GM12873 (cell line): Measurements from ENCODE around the gene DHDH.

ENCODE experiments used
- TF ChIP-seq, protein P1 (sequence below): IDR thresholded peaks from 2 replicates; pipeline ENCODE4 v1.5.1; 2012; ENCODE audit warnings: low read depth, mild to moderate bottlenecking, moderate library complexity, low read length, control low read depth; ENCODE audit not compliant: insufficient read depth; ENCODE audit errors: missing control alignments

DHDH gene

DNA sequence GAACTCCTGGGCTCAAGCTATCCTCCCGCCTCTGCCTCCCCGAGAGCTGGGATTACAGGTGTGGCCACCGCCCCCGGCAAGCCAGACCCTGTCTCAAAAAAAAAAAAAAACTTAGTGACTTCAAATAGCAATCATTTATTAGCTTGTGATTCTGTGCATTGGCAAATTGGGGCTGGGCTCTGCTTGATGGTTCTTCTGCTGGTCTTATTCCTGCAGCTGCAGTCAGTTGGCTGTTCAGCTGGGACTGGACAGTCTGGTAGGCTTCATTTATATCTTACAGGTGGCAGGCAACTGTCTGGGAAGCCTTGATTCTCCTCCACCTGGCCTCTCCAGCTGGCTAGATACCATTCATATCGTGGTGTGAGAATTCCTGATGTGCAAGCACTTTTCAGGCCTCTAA, 7.4 kb downstream of the DHDH start:
- TF ChIP-seq, protein P1, sequence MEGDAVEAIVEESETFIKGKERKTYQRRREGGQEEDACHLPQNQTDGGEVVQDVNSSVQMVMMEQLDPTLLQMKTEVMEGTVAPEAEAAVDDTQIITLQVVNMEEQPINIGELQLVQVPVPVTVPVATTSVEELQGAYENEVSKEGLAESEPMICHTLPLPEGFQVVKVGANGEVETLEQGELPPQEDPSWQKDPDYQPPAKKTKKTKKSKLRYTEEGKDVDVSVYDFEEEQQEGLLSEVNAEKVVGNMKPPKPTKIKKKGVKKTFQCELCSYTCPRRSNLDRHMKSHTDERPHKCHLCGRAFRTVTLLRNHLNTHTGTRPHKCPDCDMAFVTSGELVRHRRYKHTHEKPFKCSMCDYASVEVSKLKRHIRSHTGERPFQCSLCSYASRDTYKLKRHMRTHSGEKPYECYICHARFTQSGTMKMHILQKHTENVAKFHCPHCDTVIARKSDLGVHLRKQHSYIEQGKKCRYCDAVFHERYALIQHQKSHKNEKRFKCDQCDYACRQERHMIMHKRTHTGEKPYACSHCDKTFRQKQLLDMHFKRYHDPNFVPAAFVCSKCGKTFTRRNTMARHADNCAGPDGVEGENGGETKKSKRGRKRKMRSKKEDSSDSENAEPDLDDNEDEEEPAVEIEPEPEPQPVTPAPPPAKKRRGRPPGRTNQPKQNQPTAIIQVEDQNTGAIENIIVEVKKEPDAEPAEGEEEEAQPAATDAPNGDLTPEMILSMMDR = no peak

DNA sequence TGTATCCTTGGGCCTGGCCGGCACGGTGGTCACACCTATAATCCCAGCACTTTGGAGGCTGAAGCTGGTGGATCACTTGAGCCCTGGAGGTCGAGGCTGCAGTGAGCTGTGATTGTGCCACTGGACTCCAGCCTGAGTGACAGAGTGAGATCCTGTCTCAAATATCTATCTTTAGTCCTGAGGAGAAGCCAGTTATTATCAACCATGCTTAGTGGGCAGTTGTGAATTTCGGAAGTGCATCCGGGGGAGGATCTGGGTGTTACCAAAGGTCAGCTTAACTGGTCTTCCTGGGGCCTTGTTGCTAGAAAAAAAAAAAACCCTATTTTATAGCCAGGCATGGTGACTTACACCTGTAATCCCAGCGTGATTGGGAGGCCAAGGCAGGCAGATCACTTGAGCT, 9.6 kb downstream of the DHDH start:
- TF ChIP-seq, protein P1 = no peak

- TF ChIP-seq, protein P1 = no peak
Measured at GRCh38 chr19:48945415-48945814, 11.9 kb downstream of the DHDH start.

DNA sequence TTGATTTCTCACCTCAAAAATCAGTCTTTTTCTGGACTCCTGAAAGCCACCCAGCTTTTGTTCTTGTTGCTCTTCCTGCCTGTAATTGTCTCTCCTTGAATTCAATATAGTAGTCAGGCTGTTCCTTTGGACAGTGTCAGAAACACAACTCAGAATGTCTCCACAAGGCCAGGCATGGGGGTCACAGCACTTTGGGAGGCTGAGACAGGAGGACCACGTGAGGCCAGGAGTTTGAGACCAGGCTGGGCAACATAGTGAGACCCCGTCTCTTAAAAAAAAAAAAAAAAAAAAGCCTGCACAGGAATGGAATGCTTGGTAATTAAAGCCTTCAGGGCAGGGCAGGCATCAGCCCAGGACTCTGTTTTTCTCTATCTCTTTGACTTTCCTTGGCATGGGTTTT, 12.3 kb downstream of the DHDH start:
- TF ChIP-seq, protein P1 = no peak

DNA sequence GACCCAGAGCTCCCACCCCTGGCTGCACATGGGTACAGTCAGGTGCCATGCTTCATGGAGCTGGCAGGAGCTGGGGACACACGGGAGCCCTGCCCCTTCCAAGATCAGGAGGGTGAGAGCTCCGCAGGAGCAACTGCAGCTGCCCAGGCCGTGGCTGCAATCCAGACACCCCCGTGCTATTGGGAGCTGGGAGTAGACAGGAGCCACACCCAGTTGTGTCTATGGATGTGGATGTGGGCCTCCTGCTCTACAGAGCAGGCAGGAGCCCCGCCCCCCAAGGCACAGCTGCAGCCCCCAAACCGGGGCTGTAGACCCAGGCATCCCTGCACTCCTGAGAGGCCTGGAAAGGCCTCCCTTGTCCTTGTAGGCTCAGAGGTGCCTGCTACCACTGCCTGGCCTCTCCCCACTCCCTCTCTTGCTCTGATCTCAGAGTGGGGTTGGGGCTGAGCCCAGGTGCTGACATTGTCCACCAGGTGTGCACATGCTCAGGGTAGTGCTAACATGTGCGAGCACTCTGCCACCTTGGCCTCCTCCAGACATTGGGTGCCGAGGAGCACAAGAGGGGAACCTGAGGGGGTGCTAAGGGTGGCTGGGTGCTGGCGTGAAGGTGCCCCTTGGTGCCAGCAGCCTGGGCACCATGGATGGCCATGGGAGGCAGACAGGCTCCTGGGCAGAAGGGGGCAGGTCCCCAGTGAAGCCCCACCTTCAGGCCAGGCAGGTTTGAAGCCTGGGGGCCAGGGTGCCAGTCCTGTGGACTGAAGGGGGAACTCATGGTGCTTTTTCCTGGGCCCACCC, 13.2 kb downstream of the DHDH start:
- TF ChIP-seq, protein P1 = no peak

GRCh38 chr19:48947258-48947542, 13.7 kb downstream of the DHDH start:
- TF ChIP-seq, protein P1 = no peak

DNA sequence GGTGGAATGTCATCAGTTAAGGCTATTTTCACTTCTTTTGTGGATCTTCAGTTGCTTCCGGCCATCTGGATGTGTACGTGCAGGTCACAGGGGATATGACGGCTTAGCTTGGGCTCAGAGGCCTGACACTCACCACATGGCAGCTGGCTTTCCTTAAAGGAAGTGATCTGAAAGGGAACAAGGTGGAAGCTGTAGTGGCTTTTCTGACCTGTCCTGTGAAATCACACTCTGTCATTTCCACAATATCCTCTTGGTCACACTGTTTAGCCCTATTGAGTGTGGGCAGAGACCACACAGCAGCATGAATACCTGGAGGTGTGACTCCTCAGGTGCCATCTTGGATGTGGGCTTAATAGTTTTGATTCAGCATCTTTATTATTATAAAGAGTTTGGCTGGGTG, 16.7 kb downstream of the DHDH start:
- TF ChIP-seq, protein P1 = no peak
